ENCODE results near the gene OR2T8.

OR2T8 gene

GRCh38 chr1:247962911-247963588 lies 43.0 kb downstream of the OR2T8 start:
- DNase-seq: no peak

- no peak for DNase-seq
Measured at GRCh38 chr1:247964933-247965332, 44.9 kb downstream of the OR2T8 start, which contains the start of gene OR2AK2. Gene OR2AK2 (plus strand): TSS chr1:247965233. CDS start chr1:247965377, 144 bp downstream.

- DNase-seq: no peak
Measured at GRCh38 chr1:247966532-247967204, 46.6 kb downstream of the OR2T8 start.
